ENCODE measurements around the gene AJAP1. TPM values are rescaled to one million over a fixed set of nuclear protein-coding genes. Genes with fewer than 3 reads are reported as not detected.

AJAP1 gene
- total and polyA plus RNA-seq, 2 donors (not counting 1 experiment from before 2014, with no cell fraction given), result not detected

DNA sequence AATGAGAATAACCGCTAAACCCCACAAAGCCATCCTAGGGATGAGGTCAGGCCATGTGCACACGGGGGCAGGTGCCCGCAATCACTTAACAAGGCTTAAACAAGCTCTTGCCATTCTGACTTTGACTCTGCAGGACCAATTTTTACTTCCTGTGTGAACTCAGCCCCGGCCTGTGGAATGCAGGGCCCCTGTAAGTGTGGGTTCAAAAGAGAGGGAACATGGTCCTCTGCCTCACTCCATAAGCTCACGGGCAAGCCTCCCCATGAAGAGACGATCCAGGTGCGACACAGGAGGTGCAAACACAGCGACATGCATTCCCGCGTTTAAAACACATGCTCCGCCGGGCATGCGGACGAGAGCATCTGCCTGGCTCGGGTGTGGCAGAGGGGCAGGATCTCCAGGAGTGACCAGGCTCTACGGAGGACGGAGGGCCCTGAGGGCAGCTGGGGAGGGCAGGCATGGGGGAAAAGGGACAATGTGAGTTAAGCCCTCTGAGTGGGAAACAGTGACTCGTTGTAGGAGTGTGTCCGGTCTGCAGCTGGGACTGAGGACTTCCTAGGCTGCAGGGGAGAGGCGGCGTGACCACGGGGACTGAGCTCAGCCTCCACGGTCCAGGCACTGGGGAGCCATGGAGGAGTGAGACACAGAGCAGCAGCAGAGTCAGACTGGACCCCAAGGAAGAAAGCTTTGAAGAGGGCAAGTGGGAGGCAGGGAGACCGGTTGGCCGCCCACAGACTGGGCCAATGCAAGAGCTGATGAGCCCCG, 40.6 kb upstream of the AJAP1 start:
- Histone ChIP-seq H3K27ac (ENCODE audit: low read length in 2 of 2) (no peak overlapping the region), H3K9me3 (ENCODE audit: control extremely low read depth in 1 of 3, control insufficient read depth in 2 of 3, insufficient read depth in 1 of 3, low read length in 2 of 3) (peaks cover 0 to 26% (median 10%) of the 10 kb centered on the region in 3 donors), H3K9ac (ENCODE audit: low read length) (no peak overlapping the region), H3K4me2 (replicated peaks; ENCODE audit: low read depth, low read length, poor library complexity, severe bottlenecking) (no peak overlapping the region), H3K4me3 (ENCODE audit: control extremely low read depth in 1 of 5, extremely low read depth in 1 of 5, insufficient read depth in 1 of 5, low read depth in 2 of 5, low read length in 4 of 5) (no peak overlapping the region), H3K27me3 (replicated peaks in 1 of 4; ENCODE audit: control extremely low read depth in 1 of 4, control insufficient read depth in 3 of 4, insufficient read depth in 4 of 4, low read length in 3 of 4) (no peaks in the 10 kb centered on the region), H4K20me1 (ENCODE audit: control insufficient read depth, insufficient read depth, low read length, poor library complexity, severe bottlenecking) (no peaks in the 10 kb centered on the region), H3K36me3 (replicated peaks in 1 of 2; ENCODE audit: control extremely low read depth in 1 of 2, control insufficient read depth in 1 of 2, extremely low read depth in 1 of 2, insufficient read depth in 2 of 2, low read length in 1 of 2) (no peaks in the 10 kb centered on the region), H3K79me2 (ENCODE audit: control insufficient read depth, insufficient read depth, low read length) (no peaks in the 10 kb centered on the region), H2AFZ (ENCODE audit: insufficient read depth, low read depth, low read length, poor library complexity, severe bottlenecking) (no peak overlapping the region), H3K4me1 (ENCODE audit: control insufficient read depth in 2 of 2, insufficient read depth in 2 of 2, low read length in 2 of 2) (no peaks in the 10 kb centered on the region)
- DNase-seq, result no peak
- no peak for ATAC-seq (ENCODE audit: low read depth)
- TF ChIP-seq EZH2 (IDR thresholded peaks at IDR 0.05; ENCODE audit: borderline replicate concordance, insufficient read depth, low read depth, low read length, poor library complexity, severe bottlenecking), result no peak
- TF ChIP-seq, protein P1, sequence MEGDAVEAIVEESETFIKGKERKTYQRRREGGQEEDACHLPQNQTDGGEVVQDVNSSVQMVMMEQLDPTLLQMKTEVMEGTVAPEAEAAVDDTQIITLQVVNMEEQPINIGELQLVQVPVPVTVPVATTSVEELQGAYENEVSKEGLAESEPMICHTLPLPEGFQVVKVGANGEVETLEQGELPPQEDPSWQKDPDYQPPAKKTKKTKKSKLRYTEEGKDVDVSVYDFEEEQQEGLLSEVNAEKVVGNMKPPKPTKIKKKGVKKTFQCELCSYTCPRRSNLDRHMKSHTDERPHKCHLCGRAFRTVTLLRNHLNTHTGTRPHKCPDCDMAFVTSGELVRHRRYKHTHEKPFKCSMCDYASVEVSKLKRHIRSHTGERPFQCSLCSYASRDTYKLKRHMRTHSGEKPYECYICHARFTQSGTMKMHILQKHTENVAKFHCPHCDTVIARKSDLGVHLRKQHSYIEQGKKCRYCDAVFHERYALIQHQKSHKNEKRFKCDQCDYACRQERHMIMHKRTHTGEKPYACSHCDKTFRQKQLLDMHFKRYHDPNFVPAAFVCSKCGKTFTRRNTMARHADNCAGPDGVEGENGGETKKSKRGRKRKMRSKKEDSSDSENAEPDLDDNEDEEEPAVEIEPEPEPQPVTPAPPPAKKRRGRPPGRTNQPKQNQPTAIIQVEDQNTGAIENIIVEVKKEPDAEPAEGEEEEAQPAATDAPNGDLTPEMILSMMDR (IDR thresholded peaks at IDR 0.05), result no peak
- peaks cover 10% of the 10 kb centered on the region for H3K9me3 Mint-ChIP-seq (ENCODE audit: insufficient read depth)
- H3K27ac Mint-ChIP-seq, result no peak overlapping the region
- intact Hi-C loops (cut with micrococcal nuclease), result no loop called here
- WGBS (ENCODE audit: insufficient coverage), result 90% methylated on average over 26 of the region's 26 CpGs
- peaks cover 15% of the 10 kb centered on the region for H3K27me3 Mint-ChIP-seq
- no peak overlapping the region for H3K4me3 Mint-ChIP-seq
- no peaks in the 10 kb centered on the region for H3K4me1 Mint-ChIP-seq
- CTCF ChIA-PET, result no interaction called here
- POLR2A ChIA-PET, result no interaction called here

DNA sequence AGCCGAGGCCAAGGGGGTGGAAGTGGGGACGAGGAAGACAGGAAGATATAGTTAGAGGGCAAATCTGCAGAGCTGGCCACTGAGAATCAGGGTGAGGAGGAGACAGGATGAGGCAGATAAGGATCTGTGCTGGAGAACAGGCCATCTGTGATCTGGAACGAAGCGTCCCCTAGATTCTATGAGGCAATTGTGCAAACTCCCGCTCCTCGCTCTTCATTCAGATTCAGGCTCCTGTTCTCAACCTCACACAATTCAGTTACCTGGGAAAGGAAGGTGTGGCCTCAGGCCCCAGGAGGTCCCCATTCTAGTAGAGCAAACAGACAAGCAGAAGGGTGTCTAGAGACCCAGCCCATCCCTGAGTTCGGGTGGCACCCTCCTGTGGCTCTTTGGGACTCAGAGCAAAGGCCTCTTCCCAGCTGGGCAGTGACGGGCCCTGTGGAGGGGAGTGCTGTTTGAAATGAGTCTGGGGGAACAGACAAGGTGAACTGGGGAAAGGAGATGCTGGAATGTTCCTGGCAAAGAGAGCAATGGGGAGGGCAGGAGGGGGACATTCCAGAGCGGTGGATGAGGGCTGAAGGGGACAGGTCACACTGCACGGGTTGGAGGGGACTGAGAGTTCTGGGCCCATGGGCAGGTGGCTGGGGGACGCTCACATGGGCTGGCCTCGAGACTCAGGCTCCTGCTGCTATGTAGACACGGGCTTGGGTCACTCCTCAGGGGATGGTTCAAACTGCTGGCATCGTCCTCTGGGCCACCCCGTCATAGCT, 39.9 kb upstream of the AJAP1 start:
- TF ChIP-seq, protein P1 (IDR thresholded peaks at IDR 0.05), result no peak
- TF ChIP-seq EZH2 (IDR thresholded peaks at IDR 0.05; ENCODE audit: borderline replicate concordance, insufficient read depth, low read depth, low read length, poor library complexity, severe bottlenecking), result no peak
- H3K27me3 Mint-ChIP-seq, result peaks cover 15% of the 10 kb centered on the region
- H3K4me3 Mint-ChIP-seq, result no peak overlapping the region
- Histone ChIP-seq H3K36me3 (replicated peaks in 1 of 2; ENCODE audit: control extremely low read depth in 1 of 2, control insufficient read depth in 1 of 2, extremely low read depth in 1 of 2, insufficient read depth in 2 of 2, low read length in 1 of 2) (no peaks in the 10 kb centered on the region), H3K9ac (ENCODE audit: low read length) (no peak overlapping the region), H3K79me2 (ENCODE audit: control insufficient read depth, insufficient read depth, low read length) (no peaks in the 10 kb centered on the region), H3K4me2 (replicated peaks; ENCODE audit: low read depth, low read length, poor library complexity, severe bottlenecking) (no peak overlapping the region), H3K4me3 (ENCODE audit: control extremely low read depth in 1 of 5, extremely low read depth in 1 of 5, insufficient read depth in 1 of 5, low read depth in 2 of 5, low read length in 4 of 5) (no peak overlapping the region), H3K27ac (ENCODE audit: low read length in 2 of 2) (no peak overlapping the region), H3K27me3 (replicated peaks in 1 of 4; ENCODE audit: control extremely low read depth in 1 of 4, control insufficient read depth in 3 of 4, insufficient read depth in 4 of 4, low read length in 3 of 4) (no peaks in the 10 kb centered on the region), H2AFZ (ENCODE audit: insufficient read depth, low read depth, low read length, poor library complexity, severe bottlenecking) (no peak overlapping the region), H3K4me1 (ENCODE audit: control insufficient read depth in 2 of 2, insufficient read depth in 2 of 2, low read length in 2 of 2) (no peaks in the 10 kb centered on the region), H4K20me1 (ENCODE audit: control insufficient read depth, insufficient read depth, low read length, poor library complexity, severe bottlenecking) (no peaks in the 10 kb centered on the region), H3K9me3 (ENCODE audit: control extremely low read depth in 1 of 3, control insufficient read depth in 2 of 3, insufficient read depth in 1 of 3, low read length in 2 of 3) (peaks cover 0 to 21% (median 9%) of the 10 kb centered on the region in 3 donors)
- CTCF ChIA-PET, result interaction anchor here (0.6 kb wide), 1 partner anchor 530 kb away, joined by 3 read pairs; no protein-coding TSS in a partner anchor
- peaks cover 6% of the 10 kb centered on the region for H3K9me3 Mint-ChIP-seq (ENCODE audit: insufficient read depth)
- intact Hi-C loops (cut with micrococcal nuclease), result no loop called here
- no peak overlapping the region for H3K27ac Mint-ChIP-seq
- H3K4me1 Mint-ChIP-seq, result no peaks in the 10 kb centered on the region
- DNase-seq (no peak), ATAC-seq (ENCODE audit: low read depth) (no peak)
- 77% methylated on average over 14 of the region's 15 CpGs for WGBS (ENCODE audit: insufficient coverage)
- POLR2A ChIA-PET, result no interaction called here

Measured in B cell (primary cell).